Mesenchymal stem cell (in vitro differentiated cells and primary cell): ENCODE results near the gene OXSR1.

Experiments
- DNase-seq: peaks from one replicate; pipeline ENCODE4 v3.0.0-alpha.2; 2013
- H2AFZ ChIP-seq: one replicate; pipeline ENCODE4 v1.6.1; 2013; ENCODE audit warnings: low read depth, mild to moderate bottlenecking, control low read depth, inconsistent platforms, low read length, moderate library complexity
- H2AK5ac ChIP-seq: 2 replicates; pipeline ENCODE4 v1.6.1; 2013; ENCODE audit warnings: low read length, moderate library complexity, mild to moderate bottlenecking, inconsistent platforms; ENCODE audit not compliant: severe bottlenecking
- H2BK120ac ChIP-seq: one replicate; pipeline ENCODE4 v1.6.1; 2013; ENCODE audit warnings: low read depth, mild to moderate bottlenecking, inconsistent platforms, low read length, moderate library complexity
- H2BK12ac ChIP-seq, 2 experiments: one replicate each; pipeline ENCODE4 v1.6.1; 2013; ENCODE audit warnings: inconsistent platforms in 2 of 2, low read length in 2 of 2, mild to moderate bottlenecking in 2 of 2, moderate library complexity in 2 of 2, control low read depth in 1 of 2
- H2BK15ac ChIP-seq: one replicate; pipeline ENCODE4 v1.6.1; 2013; ENCODE audit warnings: mild to moderate bottlenecking, low read depth, inconsistent platforms; ENCODE audit not compliant: poor library complexity, severe bottlenecking
- H2BK5ac ChIP-seq: 2 replicates; pipeline ENCODE4 v1.6.1; 2013; ENCODE audit warnings: low read depth, mild to moderate bottlenecking, low read length, control low read depth, inconsistent platforms; ENCODE audit not compliant: poor library complexity, severe bottlenecking
- H3K14ac ChIP-seq, 2 experiments: one replicate each; pipeline ENCODE4 v1.6.1; 2013; ENCODE audit warnings: inconsistent platforms in 2 of 2, low read length in 2 of 2, control low read depth in 1 of 2, mild to moderate bottlenecking in 1 of 2, moderate library complexity in 1 of 2
- H3K18ac ChIP-seq, 2 experiments: one replicate each; pipeline ENCODE4 v1.6.1; 2013; ENCODE audit warnings: inconsistent platforms in 2 of 2, low read length in 2 of 2, control low read depth in 1 of 2, low read depth in 1 of 2, mild to moderate bottlenecking in 1 of 2
- H3K23ac ChIP-seq, 2 experiments: one replicate each; pipeline ENCODE4 v1.6.1; 2013; ENCODE audit warnings: inconsistent platforms in 2 of 2, low read length in 2 of 2, mild to moderate bottlenecking in 2 of 2, moderate library complexity in 2 of 2, control low read depth in 1 of 2
- H3K27ac ChIP-seq: 2 replicates; pipeline ENCODE4 v1.5.1; 2013; ENCODE audit warnings: mild to moderate bottlenecking, moderate library complexity, low read length, control low read depth, inconsistent platforms; ENCODE audit not compliant: poor library complexity, severe bottlenecking
- H3K27me3 ChIP-seq, 2 experiments: 2 replicates each; pipeline versions ENCODE4 v1.6.1 to v1.7.0; 2013; ENCODE audit warnings: low read length in 2 of 2, mild to moderate bottlenecking in 2 of 2, moderate library complexity in 2 of 2, control low read depth in 1 of 2, inconsistent platforms in 1 of 2; ENCODE audit not compliant: control insufficient read depth in 1 of 2, insufficient read depth in 1 of 2
- H3K36me3 ChIP-seq, 2 experiments: 2 replicates each; pipeline versions ENCODE4 v1.6.1 to v1.7.0; 2013; ENCODE audit warnings: low read length in 2 of 2, control low read depth in 1 of 2, inconsistent platforms in 1 of 2, low read depth in 1 of 2, mild to moderate bottlenecking in 1 of 2; ENCODE audit not compliant: insufficient read depth in 2 of 2, control insufficient read depth in 1 of 2
- H3K4ac ChIP-seq, 2 experiments: one replicate each; pipeline ENCODE4 v1.6.1; 2013; ENCODE audit warnings: inconsistent platforms in 2 of 2, low read length in 2 of 2, mild to moderate bottlenecking in 2 of 2, moderate library complexity in 2 of 2, control low read depth in 1 of 2, low read depth in 1 of 2
- H3K4me1 ChIP-seq: 2 replicates; pipeline ENCODE4 v1.6.1; 2013; ENCODE audit warnings: low read depth, low read length, control low read depth; ENCODE audit not compliant: control insufficient read depth, insufficient read depth
- H3K4me2 ChIP-seq: 2 replicates; pipeline ENCODE4 v1.6.1; 2013; ENCODE audit warnings: low read length, mild to moderate bottlenecking, inconsistent platforms; ENCODE audit not compliant: poor library complexity, severe bottlenecking
- H3K4me3 ChIP-seq, 2 experiments: 2 replicates each; pipeline versions ENCODE4 v1.5.1 to v1.7.0; 2013; ENCODE audit warnings: low read length in 2 of 2, mild to moderate bottlenecking in 2 of 2, control low read depth in 1 of 2, low read depth in 1 of 2; ENCODE audit not compliant: insufficient read depth in 1 of 2
- H3K79me1 ChIP-seq: replicated peaks from 2 replicates; pipeline ENCODE4 v1.6.1; 2013; ENCODE audit warnings: mild to moderate bottlenecking, control low read depth, low read length, inconsistent platforms; ENCODE audit not compliant: poor library complexity, severe bottlenecking
- H3K9ac ChIP-seq: 2 replicates; pipeline ENCODE4 v1.7.0; 2013; ENCODE audit warnings: mild to moderate bottlenecking, low read length, moderate library complexity
- H3K9me3 ChIP-seq: 2 replicates; pipeline ENCODE4 v1.7.0; 2013; ENCODE audit warnings: mild to moderate bottlenecking, low read length; ENCODE audit not compliant: control insufficient read depth
- H4K8ac ChIP-seq: one replicate; pipeline ENCODE4 v1.6.1; 2013; ENCODE audit warnings: inconsistent platforms, mild to moderate bottlenecking, low read length, moderate library complexity
- H4K91ac ChIP-seq: one replicate; pipeline ENCODE4 v1.6.1; 2013; ENCODE audit warnings: mild to moderate bottlenecking, low read length, inconsistent platforms
- WGBS: methylation state at CpG from one replicate; pipeline ENCODE4 v1.1.7; 2013; ENCODE audit warnings: mixed read lengths; 5-methylcytosine and 5-hydroxymethylcytosine counted together

Gene OXSR1

GRCh38 chr3:38148311-38148882, 16.9 kb upstream of the OXSR1 start:
- no peak overlapping the region for H3K9ac ChIP-seq
- no peak overlapping the region for H2BK120ac ChIP-seq
- no peak overlapping the region for H2BK5ac ChIP-seq
- H4K91ac ChIP-seq = no peak overlapping the region
- no peak overlapping the region for H3K27ac ChIP-seq
- H2BK12ac ChIP-seq = no peak overlapping the region
- 84% methylated on average over 5 of the region's 5 CpGs for WGBS
- no peak overlapping the region for H2AFZ ChIP-seq
- no peak overlapping the region for H2AK5ac ChIP-seq
- no peak overlapping the region for H3K14ac ChIP-seq
- DNase-seq = no peak
- H2BK15ac ChIP-seq = no peak overlapping the region
- no peak overlapping the region for H3K18ac ChIP-seq
- no peak overlapping the region for H3K23ac ChIP-seq
- no peaks in the 10 kb centered on the region for H3K4me1 ChIP-seq
- H3K4ac ChIP-seq = no peak overlapping the region
- no peaks in the 10 kb centered on the region for H3K36me3 ChIP-seq
- H3K4me3 ChIP-seq = no peak overlapping the region
- no peak overlapping the region for H3K4me2 ChIP-seq
- H4K8ac ChIP-seq = no peak overlapping the region
- no peaks in the 10 kb centered on the region for H3K27me3 ChIP-seq
- no peaks in the 10 kb centered on the region for H3K79me1 ChIP-seq
- H3K9me3 ChIP-seq = peaks cover 14% of the 10 kb centered on the region

- H3K9ac ChIP-seq = no peak overlapping the region
- H2BK120ac ChIP-seq = no peak overlapping the region
- WGBS = 71% methylated on average over 3 of the region's 3 CpGs
- H3K18ac ChIP-seq = no peak overlapping the region
- no peak overlapping the region for H2AFZ ChIP-seq
- H3K4ac ChIP-seq = no peak overlapping the region
- peaks cover 14% of the 10 kb centered on the region for H3K9me3 ChIP-seq
- no peaks in the 10 kb centered on the region for H3K4me1 ChIP-seq
- H3K79me1 ChIP-seq = no peaks in the 10 kb centered on the region
- no peak overlapping the region for H3K14ac ChIP-seq
- no peaks in the 10 kb centered on the region for H3K27me3 ChIP-seq
- H2AK5ac ChIP-seq = no peak overlapping the region
- no peak overlapping the region for H3K27ac ChIP-seq
- H3K23ac ChIP-seq = no peak overlapping the region
- no peak for DNase-seq
- H2BK15ac ChIP-seq = no peak overlapping the region
- H3K4me2 ChIP-seq = no peak overlapping the region
- no peak overlapping the region for H2BK5ac ChIP-seq
- H3K4me3 ChIP-seq = no peak overlapping the region
- no peak overlapping the region for H2BK12ac ChIP-seq
- H3K36me3 ChIP-seq = no peaks in the 10 kb centered on the region
- H4K91ac ChIP-seq = no peak overlapping the region
- no peak overlapping the region for H4K8ac ChIP-seq
These were observed 15.6 kb upstream of the OXSR1 start for GRCh38 chr3:38149708-38150107.

- no peak overlapping the region for H2BK120ac ChIP-seq
- 59% methylated on average over 1 of the region's 3 CpGs for WGBS
These were observed 14.4 kb upstream of the OXSR1 start for GRCh38 chr3:38150780-38151528.

GRCh38 chr3:38151667-38152265, 13.6 kb upstream of the OXSR1 start:
- Histone ChIP-seq H3K27ac (no peak overlapping the region), H2BK120ac (no peak overlapping the region), H2AFZ (no peak overlapping the region), H3K4me3 (no peak overlapping the region), H3K9me3 (peaks cover 5% of the 10 kb centered on the region), H2BK15ac (no peak overlapping the region), H3K36me3 (no peaks in the 10 kb centered on the region), H3K79me1 (no peaks in the 10 kb centered on the region), H2BK5ac (no peak overlapping the region), H3K9ac (no peak overlapping the region), H4K8ac (no peak overlapping the region), H3K23ac (no peak overlapping the region), H2AK5ac (no peak overlapping the region), H3K18ac (no peak overlapping the region), H3K4me2 (no peak overlapping the region), H4K91ac (no peak overlapping the region), H3K27me3 (no peaks in the 10 kb centered on the region), H3K4me1 (no peaks in the 10 kb centered on the region), H3K4ac (no peak overlapping the region), H3K14ac (no peak overlapping the region), H2BK12ac (no peak overlapping the region)
- DNase-seq = no peak
- WGBS = 90% methylated on average over 2 of the region's 3 CpGs

More at GRCh38 chr3:38150780-38151528, 14.4 kb upstream of the OXSR1 start:
- Histone ChIP-seq H3K4me1 (no peaks in the 10 kb centered on the region), H3K36me3 (no peaks in the 10 kb centered on the region), H3K79me1 (no peaks in the 10 kb centered on the region), H3K4me2 (no peak overlapping the region), H3K9ac (no peak overlapping the region), H2BK12ac (no peak overlapping the region), H3K27me3 (no peaks in the 10 kb centered on the region), H3K4ac (no peak overlapping the region), H4K91ac (no peak overlapping the region), H2BK5ac (no peak overlapping the region), H2AFZ (no peak overlapping the region), H2BK15ac (no peak overlapping the region), H3K27ac (no peak overlapping the region), H4K8ac (no peak overlapping the region), H3K18ac (no peak overlapping the region), H3K14ac (no peak overlapping the region), H3K4me3 (no peak overlapping the region), H3K9me3 (peaks cover 12% of the 10 kb centered on the region), H2AK5ac (no peak overlapping the region), H3K23ac (no peak overlapping the region)
- no peak for DNase-seq
